Neural cell (in vitro differentiated cells): ENCODE results near the gene GLRX. TPM values are rescaled to one million over a fixed set of nuclear protein-coding genes. Genes with fewer than 3 reads are reported as not detected.
"Not testable (repeated sequence)": the region's sequence is repeated elsewhere in the genome, so short reads cannot be mapped to it uniquely, and the experiment has no call there.

Experiments used
- H2AFZ ChIP-seq: fragments of 200-600, 300-800 bp; sonication (generic), shearing (Covaris generic); 2 replicates; pipeline ENCODE4 v1.6.0; 2014; ENCODE audit warnings: low read depth, mild to moderate bottlenecking, antibody characterized with exemption, low read length, moderate library complexity
- H3F3A ChIP-seq: fragments of 200-600 bp; shearing (Covaris generic); 2 replicates; pipeline ENCODE4 v1.6.1; 2016; ENCODE audit warnings: mild to moderate bottlenecking, moderate library complexity, mixed read lengths, antibody characterized with exemption, low read length; ENCODE audit not compliant: insufficient read depth, poor library complexity, severe bottlenecking
- H3K27ac ChIP-seq: fragments of 200-600, 300-800 bp; sonication (generic), shearing (Covaris generic); 2 replicates; pipeline ENCODE4 v1.5.1; 2014; ENCODE audit warnings: mild to moderate bottlenecking, low read length, moderate library complexity
- H3K27me3 ChIP-seq: fragments of 300-800, 200-600 bp; sonication (generic), shearing (Covaris generic); 2 replicates; pipeline ENCODE4 v1.6.0; 2014; ENCODE audit warnings: mild to moderate bottlenecking, low read depth, low read length, moderate library complexity; ENCODE audit not compliant: insufficient read depth
- H3K36me3 ChIP-seq: fragments of 300-800, 200-600 bp; sonication (generic), shearing (Covaris generic); 2 replicates; pipeline ENCODE4 v1.5.1; 2014; ENCODE audit warnings: mild to moderate bottlenecking, antibody characterized with exemption, low read length, moderate library complexity; ENCODE audit not compliant: insufficient read depth
- H3K4me2 ChIP-seq: fragments of 300-800, 200-600 bp; sonication (generic), shearing (Covaris generic); 2 replicates; pipeline ENCODE4 v1.6.0; 2014; ENCODE audit warnings: mild to moderate bottlenecking, low read length
- H3K4me3 ChIP-seq: fragments of 300-800, 200-600 bp; sonication (generic), shearing (Covaris generic); 2 replicates; pipeline ENCODE4 v1.5.1; 2014; ENCODE audit warnings: mild to moderate bottlenecking, low read length, moderate library complexity
- H3K79me2 ChIP-seq: fragments of 200-600 bp; shearing (Covaris generic); replicated peaks from 2 replicates; pipeline ENCODE4 v1.6.0; 2014; ENCODE audit warnings: mild to moderate bottlenecking, low read length, moderate library complexity; ENCODE audit not compliant: insufficient read depth
- H3K9ac ChIP-seq: fragments of 300-800, 200-600 bp; sonication (generic), shearing (Covaris generic); 2 replicates; pipeline ENCODE4 v1.6.1; 2016; ENCODE audit warnings: mild to moderate bottlenecking, low read length, mixed read lengths
- H3K9me2 ChIP-seq: fragments of 200-600 bp; shearing (Covaris generic); 2 replicates; pipeline ENCODE4 v1.6.1; 2016; ENCODE audit warnings: mild to moderate bottlenecking, low read length, mixed read lengths; ENCODE audit not compliant: insufficient read depth
- H3K9me3 ChIP-seq: fragments of 200-600, 300-800 bp; sonication (generic), shearing (Covaris generic); 2 replicates; pipeline ENCODE4 v1.6.1; 2016; ENCODE audit warnings: mild to moderate bottlenecking, mixed run types, low read length, moderate library complexity, mixed read lengths
- H4K20me1 ChIP-seq: fragments of 200-600 bp; shearing (Covaris generic); 2 replicates; pipeline ENCODE4 v1.6.1; 2016; ENCODE audit warnings: mild to moderate bottlenecking, mixed run types; ENCODE audit not compliant: insufficient read depth
- EP300 ChIP-seq: fragments of 450-650 bp; conservative IDR thresholded peaks from 2 replicates; pipeline ENCODE4 v1.6.1; 2014; ENCODE audit warnings: antibody characterized with exemption, mild to moderate bottlenecking, moderate library complexity; ENCODE audit not compliant: poor library complexity, severe bottlenecking
- EZH2 ChIP-seq: fragments of 200-600, 300-800 bp; shearing (Covaris generic), sonication (generic); IDR thresholded peaks from 2 replicates; pipeline ENCODE4 v1.6.1; 2014; ENCODE audit warnings: antibody characterized with exemption, low read length, borderline replicate concordance, mild to moderate bottlenecking; ENCODE audit not compliant: insufficient read depth, poor library complexity, severe bottlenecking
- MXI1 ChIP-seq: fragments of 450-650 bp; conservative IDR thresholded peaks from 2 replicates; pipeline ENCODE4 v1.6.1; 2014; ENCODE audit warnings: antibody characterized with exemption, mild to moderate bottlenecking; ENCODE audit not compliant: poor library complexity, severe bottlenecking
- POLR2AphosphoS5 ChIP-seq: IDR thresholded peaks from 2 replicates; pipeline ENCODE4 v1.6.1; 2012
- RAD21 ChIP-seq: fragments of 450-650 bp; conservative IDR thresholded peaks from 2 replicates; pipeline ENCODE4 v1.6.1; 2014; ENCODE audit warnings: antibody characterized with exemption, mild to moderate bottlenecking, moderate library complexity
- SMC3 ChIP-seq: fragments of 450-650 bp; conservative IDR thresholded peaks from 2 replicates; pipeline ENCODE4 v1.6.1; 2014; ENCODE audit warnings: antibody characterized with exemption, mild to moderate bottlenecking, moderate library complexity; ENCODE audit not compliant: poor library complexity
- TAF1 ChIP-seq: IDR thresholded peaks from 2 replicates; pipeline ENCODE4 v1.6.1; 2012; ENCODE audit warnings: low read depth
- polyA plus RNA-seq: library from polyadenylated mRNA; depleted of rRNA; stranded (reverse); fragments of >200 nt; gene quantifications from 2 replicates; pipeline ENCODE4 v1.2.3, GENCODE V29; 2014
- TF ChIP-seq, protein P1 (sequence below): fragments of 450-650 bp; IDR thresholded peaks from 2 replicates; pipeline ENCODE4 v1.5.1; 2014; ENCODE audit warnings: antibody characterized with exemption, mild to moderate bottlenecking, moderate library complexity; ENCODE audit not compliant: poor library complexity, severe bottlenecking
- TF ChIP-seq, protein P2 (sequence below): IDR thresholded peaks from 2 replicates; pipeline ENCODE4 v1.6.1; 2012; ENCODE audit warnings: borderline replicate concordance

GLRX gene
- polyA plus RNA-seq, 1 donor from 2014 or later, result 54.0 TPM

DNA sequence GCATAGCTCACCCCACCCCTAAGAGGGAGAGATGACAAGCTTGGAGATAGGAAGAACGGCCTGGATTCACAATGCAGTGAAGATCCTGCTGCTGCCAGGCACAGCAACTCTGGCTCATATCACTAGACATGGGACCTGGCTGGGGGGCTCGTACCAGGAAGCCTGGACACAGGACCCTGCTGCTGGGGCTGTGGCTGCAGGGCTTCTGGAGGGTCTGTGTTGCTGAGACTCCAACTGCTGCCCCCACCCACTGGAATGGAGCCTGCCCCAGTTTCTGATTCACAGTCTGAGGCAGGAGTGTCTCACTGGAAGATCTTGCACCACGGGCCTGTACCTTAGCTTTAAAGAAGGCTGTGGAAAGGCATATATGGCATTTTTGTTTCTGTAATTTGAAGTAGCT is 31.0 kb upstream of the GLRX start:
- Histone ChIP-seq H4K20me1 (no peaks in the 10 kb centered on the region), H3K4me3 (no peak overlapping the region), H3K9me3 (no peaks in the 10 kb centered on the region), H3K36me3 (no peaks in the 10 kb centered on the region), H3K9me2 (no peaks in the 10 kb centered on the region), H3F3A (no peaks in the 10 kb centered on the region), H2AFZ (no peak overlapping the region), H3K4me2 (no peak overlapping the region), H3K27me3 (no peaks in the 10 kb centered on the region), H3K9ac (no peak overlapping the region), H3K79me2 (no peaks in the 10 kb centered on the region), H3K27ac (no peak overlapping the region)
- no peak for TF ChIP-seq EP300
- TF ChIP-seq, protein P1, sequence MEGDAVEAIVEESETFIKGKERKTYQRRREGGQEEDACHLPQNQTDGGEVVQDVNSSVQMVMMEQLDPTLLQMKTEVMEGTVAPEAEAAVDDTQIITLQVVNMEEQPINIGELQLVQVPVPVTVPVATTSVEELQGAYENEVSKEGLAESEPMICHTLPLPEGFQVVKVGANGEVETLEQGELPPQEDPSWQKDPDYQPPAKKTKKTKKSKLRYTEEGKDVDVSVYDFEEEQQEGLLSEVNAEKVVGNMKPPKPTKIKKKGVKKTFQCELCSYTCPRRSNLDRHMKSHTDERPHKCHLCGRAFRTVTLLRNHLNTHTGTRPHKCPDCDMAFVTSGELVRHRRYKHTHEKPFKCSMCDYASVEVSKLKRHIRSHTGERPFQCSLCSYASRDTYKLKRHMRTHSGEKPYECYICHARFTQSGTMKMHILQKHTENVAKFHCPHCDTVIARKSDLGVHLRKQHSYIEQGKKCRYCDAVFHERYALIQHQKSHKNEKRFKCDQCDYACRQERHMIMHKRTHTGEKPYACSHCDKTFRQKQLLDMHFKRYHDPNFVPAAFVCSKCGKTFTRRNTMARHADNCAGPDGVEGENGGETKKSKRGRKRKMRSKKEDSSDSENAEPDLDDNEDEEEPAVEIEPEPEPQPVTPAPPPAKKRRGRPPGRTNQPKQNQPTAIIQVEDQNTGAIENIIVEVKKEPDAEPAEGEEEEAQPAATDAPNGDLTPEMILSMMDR, result no peak
- TF ChIP-seq SMC3, result no peak
- no peak for TF ChIP-seq TAF1
- no peak for TF ChIP-seq EZH2
- TF ChIP-seq, protein P2, sequence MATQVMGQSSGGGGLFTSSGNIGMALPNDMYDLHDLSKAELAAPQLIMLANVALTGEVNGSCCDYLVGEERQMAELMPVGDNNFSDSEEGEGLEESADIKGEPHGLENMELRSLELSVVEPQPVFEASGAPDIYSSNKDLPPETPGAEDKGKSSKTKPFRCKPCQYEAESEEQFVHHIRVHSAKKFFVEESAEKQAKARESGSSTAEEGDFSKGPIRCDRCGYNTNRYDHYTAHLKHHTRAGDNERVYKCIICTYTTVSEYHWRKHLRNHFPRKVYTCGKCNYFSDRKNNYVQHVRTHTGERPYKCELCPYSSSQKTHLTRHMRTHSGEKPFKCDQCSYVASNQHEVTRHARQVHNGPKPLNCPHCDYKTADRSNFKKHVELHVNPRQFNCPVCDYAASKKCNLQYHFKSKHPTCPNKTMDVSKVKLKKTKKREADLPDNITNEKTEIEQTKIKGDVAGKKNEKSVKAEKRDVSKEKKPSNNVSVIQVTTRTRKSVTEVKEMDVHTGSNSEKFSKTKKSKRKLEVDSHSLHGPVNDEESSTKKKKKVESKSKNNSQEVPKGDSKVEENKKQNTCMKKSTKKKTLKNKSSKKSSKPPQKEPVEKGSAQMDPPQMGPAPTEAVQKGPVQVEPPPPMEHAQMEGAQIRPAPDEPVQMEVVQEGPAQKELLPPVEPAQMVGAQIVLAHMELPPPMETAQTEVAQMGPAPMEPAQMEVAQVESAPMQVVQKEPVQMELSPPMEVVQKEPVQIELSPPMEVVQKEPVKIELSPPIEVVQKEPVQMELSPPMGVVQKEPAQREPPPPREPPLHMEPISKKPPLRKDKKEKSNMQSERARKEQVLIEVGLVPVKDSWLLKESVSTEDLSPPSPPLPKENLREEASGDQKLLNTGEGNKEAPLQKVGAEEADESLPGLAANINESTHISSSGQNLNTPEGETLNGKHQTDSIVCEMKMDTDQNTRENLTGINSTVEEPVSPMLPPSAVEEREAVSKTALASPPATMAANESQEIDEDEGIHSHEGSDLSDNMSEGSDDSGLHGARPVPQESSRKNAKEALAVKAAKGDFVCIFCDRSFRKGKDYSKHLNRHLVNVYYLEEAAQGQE, result no peak
- no peak for TF ChIP-seq RAD21
- TF ChIP-seq POLR2AphosphoS5, result no peak
- no peak for TF ChIP-seq MXI1

DNA sequence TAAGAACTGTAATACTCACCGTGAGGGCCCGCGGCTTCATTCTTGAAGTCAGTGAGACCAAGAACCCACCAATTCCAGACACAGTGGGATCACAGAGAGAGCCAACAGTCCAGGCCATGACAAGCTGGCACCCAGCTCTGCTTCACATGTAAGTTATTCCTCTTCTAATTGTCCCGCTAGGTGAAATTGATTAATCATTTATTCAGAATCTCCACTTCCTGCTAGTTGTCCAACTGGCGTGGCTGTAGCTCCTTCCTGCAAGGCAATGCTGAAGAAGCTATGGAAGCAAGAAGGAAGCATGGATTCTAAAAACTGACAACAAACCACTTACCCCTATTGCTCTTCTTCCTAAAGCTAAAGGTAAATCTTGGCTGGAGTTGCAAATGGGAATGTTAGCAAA is 30.0 kb upstream of the GLRX start:
- Histone ChIP-seq H3K36me3 (no peaks in the 10 kb centered on the region), H3K9me2 (no peaks in the 10 kb centered on the region), H3K9me3 (no peaks in the 10 kb centered on the region), H4K20me1 (no peaks in the 10 kb centered on the region), H3F3A (no peaks in the 10 kb centered on the region), H3K27me3 (no peaks in the 10 kb centered on the region), H3K4me3 (no peak overlapping the region), H2AFZ (no peak overlapping the region), H3K27ac (no peak overlapping the region), H3K79me2 (no peaks in the 10 kb centered on the region), H3K9ac (no peak overlapping the region), H3K4me2 (no peak overlapping the region)
- TF ChIP-seq POLR2AphosphoS5 (no peak), EZH2 (no peak), MXI1 (no peak), RAD21 (no peak), SMC3 (no peak), TAF1 (no peak), EP300 (no peak)
- TF ChIP-seq, protein P2, result no peak
- TF ChIP-seq, protein P1, result no peak

DNA sequence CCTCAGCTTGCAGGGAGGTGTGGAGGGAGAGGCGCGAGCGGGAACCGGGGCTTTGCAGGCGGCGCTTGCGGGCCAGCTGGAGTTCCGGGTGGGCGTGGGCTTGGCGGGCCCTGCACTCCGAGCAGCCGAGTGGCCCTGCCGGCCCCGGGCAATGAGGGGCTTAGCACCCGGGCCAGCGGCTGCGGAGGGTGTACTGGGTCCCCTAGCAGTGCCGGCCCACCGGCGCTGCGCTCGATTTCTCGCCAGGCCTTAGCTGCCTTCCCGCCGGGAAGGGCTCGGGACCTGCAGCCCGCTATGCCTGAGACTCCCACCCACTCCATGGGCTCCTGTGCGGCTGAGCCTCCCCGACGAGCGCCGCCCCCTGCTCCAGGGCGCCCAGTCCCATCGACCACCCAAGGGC is 28.6 kb upstream of the GLRX start:
- not testable (repeated sequence) for H3K27ac ChIP-seq, H3K9me2 ChIP-seq, H3K36me3 ChIP-seq, H3K79me2 ChIP-seq, H3K27me3 ChIP-seq, H3K4me2 ChIP-seq, H3K9ac ChIP-seq, H3K4me3 ChIP-seq, H2AFZ ChIP-seq, H4K20me1 ChIP-seq, H3K9me3 ChIP-seq, H3F3A ChIP-seq
